C4-2B (cell line): ENCODE results near the gene ZFP1.

Source experiments
- CTCF ChIP-seq: fragments of 450-650 bp; conservative IDR thresholded peaks from 2 replicates; pipeline ENCODE4 v1.5.1; 2017; ENCODE audit warnings: mild to moderate bottlenecking
- ZFX ChIP-seq: fragments of 450-650 bp; IDR thresholded peaks from 2 replicates; pipeline ENCODE4 v1.6.1; 2017

- TF ChIP-seq CTCF = no peak
- TF ChIP-seq ZFX = no peak
These were observed 59.5 kb downstream of the ZFP1 start for GRCh38 chr16:75207831-75208230.
